Epithelial cell of prostate (primary cell): ENCODE results near the gene GIMAP5.
A peak's percentile ranks its signal among the peaks of the same experiment; 100 is the strongest.

ENCODE experiments used
- DNase-seq: peaks from one replicate; pipeline ENCODE4 v3.0.0-alpha.2; 2011; ENCODE audit warnings: low read depth, low spot score
- H3K27ac ChIP-seq: fragments of 450-650 bp; 2 replicates; pipeline ENCODE4 v1.5.1; 2017; ENCODE audit warnings: mild to moderate bottlenecking

The GIMAP5 gene

DNA sequence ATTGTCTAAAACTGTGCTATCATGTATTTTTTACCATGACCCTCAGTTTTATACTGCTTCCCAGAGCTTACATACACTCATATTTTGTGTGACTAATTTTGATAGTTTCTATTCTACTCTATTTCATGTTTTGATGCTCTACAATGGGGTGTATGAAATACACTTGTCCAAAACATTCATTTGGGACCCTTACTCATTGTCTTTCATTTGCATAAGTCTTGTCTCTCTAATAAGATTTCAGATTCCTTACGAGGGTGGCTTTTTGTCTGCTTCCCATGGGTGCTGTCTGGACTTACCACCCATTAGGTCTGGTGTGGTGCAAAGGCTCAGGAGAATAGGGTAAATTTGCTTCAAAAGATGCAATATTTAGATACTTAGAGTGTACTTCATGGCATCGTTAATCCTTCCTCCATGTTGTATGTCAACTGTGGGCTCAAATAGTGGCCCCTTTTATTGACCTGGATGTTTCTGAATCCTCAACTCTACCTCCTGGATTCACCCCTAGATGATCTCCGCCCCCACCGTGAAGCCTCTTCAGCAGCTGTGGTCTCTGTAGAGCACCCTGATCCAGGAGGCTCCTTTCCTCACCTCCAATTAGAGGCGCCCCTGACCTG, 3.6 kb upstream of the GIMAP5 start:
- no peak for DNase-seq
- no peak overlapping the region for H3K27ac ChIP-seq

GRCh38 chr7:150734254-150734653, 3.0 kb upstream of the GIMAP5 start:
- H3K27ac ChIP-seq: no peak overlapping the region
- no peak for DNase-seq

DNA sequence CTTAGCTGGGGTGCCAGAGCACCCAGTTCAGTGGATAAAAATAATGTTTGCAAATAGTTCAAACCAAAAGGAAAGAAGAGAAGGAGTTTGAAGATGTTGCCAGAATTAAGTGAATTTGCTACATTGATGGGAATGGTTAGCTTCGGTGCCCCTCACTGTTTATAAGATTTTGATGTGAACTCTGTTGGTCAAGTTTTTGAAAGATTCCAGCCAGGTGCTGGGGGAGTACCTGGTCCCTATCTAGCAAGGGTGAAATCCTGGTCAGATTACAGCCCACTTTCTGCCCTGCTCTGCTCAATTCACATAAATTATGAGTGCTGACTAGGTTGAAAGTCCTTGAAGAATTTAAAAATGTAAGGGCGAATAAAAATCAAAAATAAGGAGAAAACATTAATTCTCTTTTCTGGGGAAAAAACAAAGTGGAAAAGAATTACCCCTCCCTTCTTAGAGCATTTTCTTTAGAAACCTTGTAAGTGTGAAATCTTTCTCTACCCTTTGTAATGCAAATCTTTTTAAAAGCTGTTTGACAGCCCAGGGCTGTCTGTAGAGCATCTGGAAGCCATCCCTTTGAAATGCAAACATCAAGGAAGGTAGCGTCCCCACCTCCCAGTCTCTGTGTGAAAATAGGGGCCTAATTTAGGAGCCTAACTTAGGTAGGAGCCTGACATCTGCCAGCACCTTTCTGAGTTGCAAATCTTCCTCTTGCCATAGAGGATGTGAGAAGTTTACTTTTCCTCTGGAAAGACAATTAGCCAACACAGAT, 1.4 kb upstream of the GIMAP5 start:
- DNase-seq: no peak
- H3K27ac ChIP-seq: no peak overlapping the region

GRCh38 chr7:150736864-150737263, 354 bp upstream of the GIMAP5 start:
- DNase-seq: no peak
- no peak overlapping the region for H3K27ac ChIP-seq

DNA sequence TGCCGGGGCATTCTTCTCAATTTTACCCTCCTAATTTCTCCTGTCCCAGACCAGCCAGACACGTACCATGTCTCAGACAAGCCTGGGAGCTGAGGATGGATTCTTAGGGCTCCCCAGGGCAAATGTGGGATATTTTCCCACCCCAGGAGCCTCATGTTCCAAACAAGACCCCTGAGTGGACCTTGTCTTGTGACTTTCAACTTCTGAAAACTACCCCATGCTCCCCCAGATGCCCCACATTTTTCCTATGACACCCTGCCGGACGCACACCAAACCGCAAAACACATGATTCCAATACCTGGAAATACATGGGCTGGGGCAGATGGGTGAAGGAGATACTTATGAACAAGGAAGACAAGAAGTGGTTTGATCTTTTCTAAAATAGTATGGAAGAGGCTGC, 874 bp downstream of the GIMAP5 start:
- H3K27ac ChIP-seq: no peak overlapping the region

GRCh38 chr7:150738591-150739001, 1.4 kb downstream of the GIMAP5 start:
- H3K27ac ChIP-seq: no peak overlapping the region
- DNase-seq: peak; percentile 73

More for the DNA sequence above, 874 bp downstream of the GIMAP5 start:
- no peak for DNase-seq

- no peak for DNase-seq
- no peak overlapping the region for H3K27ac ChIP-seq
Observed at GRCh38 chr7:150739033-150739432, 1.8 kb downstream of the GIMAP5 start.

DNA sequence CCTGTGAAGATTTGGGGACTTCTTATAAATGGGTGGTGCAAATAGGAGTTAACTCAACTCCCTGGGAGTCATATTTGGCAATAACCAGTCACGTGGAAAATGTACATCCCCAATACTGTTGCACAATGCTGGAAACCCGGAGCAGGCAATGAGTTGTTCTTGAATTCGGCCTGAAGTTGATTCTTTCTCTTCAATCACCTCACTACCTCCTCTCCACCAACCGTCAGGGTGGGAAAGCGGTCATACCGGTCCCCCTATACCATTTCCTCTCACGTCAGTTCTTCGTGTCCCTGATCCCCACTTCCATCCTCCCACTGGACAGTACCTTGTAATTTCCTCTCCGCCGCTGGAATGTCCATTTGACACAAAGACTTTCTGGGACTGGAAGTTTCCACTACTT, 2.8 kb downstream of the GIMAP5 start:
- no peak for DNase-seq
- no peak overlapping the region for H3K27ac ChIP-seq

DNA sequence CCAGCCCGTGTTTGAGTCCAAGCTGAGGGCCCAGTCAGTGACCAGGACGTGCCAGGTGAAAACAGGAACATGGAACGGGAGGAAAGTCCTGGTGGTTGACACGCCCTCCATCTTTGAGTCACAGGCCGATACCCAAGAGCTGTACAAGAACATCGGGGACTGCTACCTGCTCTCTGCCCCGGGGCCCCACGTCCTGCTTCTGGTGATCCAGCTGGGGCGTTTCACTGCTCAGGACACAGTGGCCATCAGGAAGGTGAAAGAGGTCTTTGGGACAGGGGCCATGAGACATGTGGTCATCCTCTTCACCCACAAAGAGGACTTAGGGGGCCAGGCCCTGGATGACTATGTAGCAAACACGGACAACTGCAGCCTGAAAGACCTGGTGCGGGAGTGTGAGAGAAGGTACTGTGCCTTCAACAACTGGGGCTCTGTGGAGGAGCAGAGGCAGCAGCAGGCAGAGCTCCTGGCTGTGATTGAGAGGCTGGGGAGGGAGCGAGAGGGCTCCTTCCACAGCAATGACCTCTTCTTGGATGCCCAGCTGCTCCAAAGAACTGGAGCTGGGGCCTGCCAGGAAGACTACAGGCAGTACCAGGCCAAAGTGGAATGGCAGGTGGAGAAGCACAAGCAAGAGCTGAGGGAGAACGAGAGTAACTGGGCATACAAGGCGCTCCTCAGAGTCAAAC, 5.2 kb downstream of the GIMAP5 start:
- no peak overlapping the region for H3K27ac ChIP-seq
- no peak for DNase-seq

GRCh38 chr7:150744041-150744656, 6.9 kb downstream of the GIMAP5 start:
- no peak overlapping the region for H3K27ac ChIP-seq
- DNase-seq: no peak

GRCh38 chr7:150745086-150745485, 7.9 kb downstream of the GIMAP5 start:
- H3K27ac ChIP-seq: no peak overlapping the region
- DNase-seq: no peak

DNA sequence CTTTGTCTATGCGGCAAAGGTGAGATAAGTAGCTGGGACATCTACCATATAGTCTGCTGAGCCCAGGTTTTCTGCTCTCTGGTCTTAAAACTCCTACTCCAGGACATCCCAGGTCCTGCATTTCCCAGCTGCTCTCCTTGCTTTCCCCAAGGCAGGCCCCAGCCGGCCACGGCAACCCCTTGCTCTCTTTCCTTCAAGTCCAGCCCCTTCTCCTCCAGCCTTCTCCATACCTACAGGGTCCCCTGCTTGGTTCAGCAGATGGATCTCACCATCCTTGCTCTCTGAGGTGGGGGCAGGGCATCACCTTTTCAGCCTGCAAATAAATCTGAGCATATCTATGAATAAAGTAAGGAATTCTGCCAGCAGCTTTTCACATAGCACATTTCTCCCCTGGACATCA, 8.7 kb downstream of the GIMAP5 start:
- DNase-seq: no peak
- no peak overlapping the region for H3K27ac ChIP-seq

GRCh38 chr7:150746921-150747320, 9.7 kb downstream of the GIMAP5 start:
- H3K27ac ChIP-seq: no peak overlapping the region
- DNase-seq: no peak

DNA sequence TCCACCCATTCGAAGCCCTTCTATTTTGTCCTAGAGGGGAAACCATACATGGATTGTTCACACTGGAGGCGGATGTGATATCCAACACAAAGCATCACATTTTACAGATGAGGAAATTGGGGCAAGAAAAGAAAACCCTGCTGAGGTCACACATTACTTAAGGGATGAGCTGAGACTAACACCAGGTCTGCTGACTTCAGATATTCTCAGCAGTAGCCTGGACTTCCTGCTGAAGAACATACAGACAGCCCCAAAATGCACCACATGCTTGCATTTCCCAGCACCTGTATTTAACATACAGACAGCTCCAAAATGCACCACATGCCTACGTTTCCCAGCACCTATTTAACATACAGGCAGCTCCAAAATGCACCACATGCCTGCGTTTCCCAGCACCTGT, 11.2 kb downstream of the GIMAP5 start:
- no peak overlapping the region for H3K27ac ChIP-seq
- DNase-seq: no peak

GRCh38 chr7:150751702-150752101, 14.5 kb downstream of the GIMAP5 start:
- no peak overlapping the region for H3K27ac ChIP-seq
- DNase-seq: no peak

GRCh38 chr7:150753239-150753638, 16.0 kb downstream of the GIMAP5 start:
- DNase-seq: no peak

GRCh38 chr7:150753826-150754603, 16.8 kb downstream of the GIMAP5 start:
- H3K27ac ChIP-seq: no peak overlapping the region
- DNase-seq: no peak

More at GRCh38 chr7:150753239-150753638, 16.0 kb downstream of the GIMAP5 start:
- no peak overlapping the region for H3K27ac ChIP-seq

DNA sequence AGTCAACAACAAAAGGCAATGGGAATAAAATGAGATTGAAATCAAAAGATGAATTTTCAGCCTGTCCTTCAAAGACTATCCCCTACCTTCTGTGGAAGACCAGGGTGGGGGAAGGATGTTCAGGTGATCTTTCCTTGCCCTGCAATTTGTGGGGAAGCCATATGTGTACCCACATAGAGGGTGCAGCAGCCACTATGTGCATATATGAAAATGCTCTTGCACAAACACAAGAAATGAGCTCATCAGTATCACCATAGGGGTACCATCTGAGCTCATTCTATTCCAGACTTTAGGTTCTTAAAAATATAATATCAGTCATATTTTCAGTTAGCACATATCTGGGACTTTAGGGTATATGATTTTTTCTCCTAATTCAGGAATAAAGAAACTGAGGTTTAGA, 17.7 kb downstream of the GIMAP5 start:
- H3K27ac ChIP-seq: no peak overlapping the region
- no peak for DNase-seq

- H3K27ac ChIP-seq: no peak overlapping the region
- DNase-seq: no peak
Observed at GRCh38 chr7:150755473-150756099, 18.4 kb downstream of the GIMAP5 start.

DNA sequence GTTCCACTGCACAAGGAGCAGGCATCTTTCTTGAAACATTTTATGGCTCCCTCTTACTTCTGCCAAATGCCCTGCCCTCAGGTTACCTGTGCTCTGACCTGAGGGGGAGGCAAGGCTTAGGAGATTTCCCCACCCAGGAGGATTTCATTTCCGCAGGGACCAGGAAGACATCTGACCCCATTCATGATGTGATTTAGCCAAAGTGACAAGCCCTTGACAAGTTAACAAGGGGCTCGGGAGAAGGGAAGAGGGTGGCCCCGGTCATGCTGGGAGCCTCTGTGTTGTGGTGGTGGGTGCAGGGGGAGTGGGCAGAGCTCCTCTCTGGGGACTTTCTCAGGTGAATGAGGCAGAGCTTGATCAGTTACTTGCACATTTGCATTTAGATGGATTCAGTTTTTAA, 18.9 kb downstream of the GIMAP5 start:
- no peak for DNase-seq
- H3K27ac ChIP-seq: no peak overlapping the region
